ENCODE results near the gene CALD1. TPM values are rescaled to one million over a fixed set of nuclear protein-coding genes. Genes with fewer than 3 reads are reported as not detected.
"Not testable (repeated sequence)": the region's sequence is repeated elsewhere in the genome, so short reads cannot be mapped to it uniquely, and the experiment has no call there.

The CALD1 gene
- total RNA-seq, 1 experiment from 2014 or later: 107 TPM

- Histone ChIP-seq H2BK12ac (ENCODE audit: insufficient read length, low read depth, low read length) (no peak overlapping the region), H2AK5ac (ENCODE audit: insufficient read length, low read length) (no peak overlapping the region), H3K23me2 (ENCODE audit: insufficient read length, low read depth, low read length, poor library complexity, severe bottlenecking) (no peaks in the 10 kb centered on the region), H3K4ac (ENCODE audit: low read depth, low read length) (no peak overlapping the region), H3K9me3 (ENCODE audit: control insufficient read depth, low read depth, low read length) (no peaks in the 10 kb centered on the region), H3K23ac (ENCODE audit: insufficient read length, low read depth, low read length) (no peak overlapping the region), H3K56ac (ENCODE audit: insufficient read length, low read depth, low read length) (no peak overlapping the region), H3K18ac (ENCODE audit: insufficient read length, low read depth, low read length) (no peak overlapping the region), H4K5ac (ENCODE audit: insufficient read length, low read depth, low read length) (no peak overlapping the region), H3K27me3 (ENCODE audit: insufficient read depth, low read length) (no peaks in the 10 kb centered on the region), H2BK15ac (ENCODE audit: low read depth, low read length) (no peak overlapping the region), H3K79me2 (ENCODE audit: insufficient read depth, low read length) (no peaks in the 10 kb centered on the region), H3K9ac (ENCODE audit: extremely low read depth, insufficient read length, low read length) (no peak overlapping the region), H3K4me1 (ENCODE audit: insufficient read depth, low read length) (no peaks in the 10 kb centered on the region), H2BK20ac (ENCODE audit: low read depth, low read length, poor library complexity, severe bottlenecking) (no peak overlapping the region), H3K27ac (ENCODE audit: insufficient read length, low read depth, low read length) (no peak overlapping the region), H2BK5ac (ENCODE audit: insufficient read length, low read length) (no peak overlapping the region), H3K79me1 (ENCODE audit: insufficient read depth, low read depth, low read length, poor library complexity, severe bottlenecking) (no peaks in the 10 kb centered on the region), H4K8ac (replicated peaks; ENCODE audit: insufficient read length, low read depth, low read length) (no peak overlapping the region), H4K20me1 (ENCODE audit: control insufficient read depth, insufficient read depth, insufficient read length) (no peaks in the 10 kb centered on the region), H2BK120ac (ENCODE audit: low read depth, low read length, poor library complexity, severe bottlenecking) (no peak overlapping the region), H4K91ac (ENCODE audit: insufficient read length, low read depth, low read length) (no peak overlapping the region), H3K4me2 (ENCODE audit: insufficient read depth, insufficient read length, low read length) (no peak overlapping the region), H3T11ph (ENCODE audit: low read length) (no peak overlapping the region), H2AFZ (ENCODE audit: low read length) (no peak overlapping the region), H3K14ac (ENCODE audit: insufficient read depth, low read length) (no peak overlapping the region)
- DNase-seq: no peak
- H3K27me3 Mint-ChIP-seq (ENCODE audit: low read depth): no peaks in the 10 kb centered on the region
- H3K4me3 Mint-ChIP-seq: no peak overlapping the region
- peaks cover 0 to 32% (median 4%) of the 10 kb centered on the region in 3 experiments; a peak in 4 of 7 replicates for H3K36me3 Mint-ChIP-seq (ENCODE audit: insufficient read depth in 1 of 3, low read depth in 3 of 3)
- WGBS (ENCODE audit: extremely low coverage, insufficient read length, low lambda C conversion rate): no CpG with 5 or more reads among the region's 4 CpGs
- no peak for TF ChIP-seq CTCF (conservative IDR thresholded peaks at IDR 0.05)
- no peak overlapping the region for H3K27ac Mint-ChIP-seq
- H3K9me3 Mint-ChIP-seq: no peaks in the 10 kb centered on the region
- H3K4me1 Mint-ChIP-seq: no peaks in the 10 kb centered on the region
Observed at GRCh38 chr7:134968110-134968509, 188.7 kb downstream of the CALD1 start.

DNA sequence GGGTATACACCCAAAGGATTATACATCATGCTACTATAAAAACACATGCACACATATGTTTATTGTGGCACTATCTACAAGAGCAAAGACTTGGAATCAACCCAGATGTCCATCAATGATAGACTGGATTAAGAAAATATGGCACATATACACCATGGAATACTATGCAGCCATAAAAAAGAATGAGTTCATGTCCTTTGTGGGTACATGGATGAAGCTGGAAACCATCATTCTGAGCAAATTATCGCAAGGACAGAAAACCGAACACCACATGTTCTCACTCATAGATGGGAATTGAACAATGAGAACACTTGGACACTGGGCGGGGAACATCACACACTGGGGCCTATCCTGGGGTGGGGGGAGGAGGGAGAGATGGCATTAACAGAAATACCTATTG lies 202.2 kb downstream of the CALD1 start:
- H4K91ac ChIP-seq (ENCODE audit: insufficient read length, low read depth, low read length); H3K4me1 Mint-ChIP-seq; H3K23me2 ChIP-seq (ENCODE audit: insufficient read length, low read depth, low read length, poor library complexity, severe bottlenecking); H4K20me1 ChIP-seq (ENCODE audit: control insufficient read depth, insufficient read depth, insufficient read length); H3K4me1 ChIP-seq (ENCODE audit: insufficient read depth, low read length); H2AFZ ChIP-seq (ENCODE audit: low read length); H3K79me2 ChIP-seq (ENCODE audit: insufficient read depth, low read length); H4K8ac ChIP-seq (replicated peaks; ENCODE audit: insufficient read length, low read depth, low read length); H2BK120ac ChIP-seq (ENCODE audit: low read depth, low read length, poor library complexity, severe bottlenecking); H2BK5ac ChIP-seq (ENCODE audit: insufficient read length, low read length); H3K56ac ChIP-seq (ENCODE audit: insufficient read length, low read depth, low read length); H3K27me3 ChIP-seq (ENCODE audit: insufficient read depth, low read length); H3K4me2 ChIP-seq (ENCODE audit: insufficient read depth, insufficient read length, low read length); H3K9ac ChIP-seq (ENCODE audit: extremely low read depth, insufficient read length, low read length); H2BK12ac ChIP-seq (ENCODE audit: insufficient read length, low read depth, low read length); H3K79me1 ChIP-seq (ENCODE audit: insufficient read depth, low read depth, low read length, poor library complexity, severe bottlenecking); H4K5ac ChIP-seq (ENCODE audit: insufficient read length, low read depth, low read length); H3K36me3 Mint-ChIP-seq (ENCODE audit: insufficient read depth in 1 of 3, low read depth in 3 of 3); H3K27ac ChIP-seq (ENCODE audit: insufficient read length, low read depth, low read length); H3K18ac ChIP-seq (ENCODE audit: insufficient read length, low read depth, low read length); H3K4me3 Mint-ChIP-seq; H2BK15ac ChIP-seq (ENCODE audit: low read depth, low read length); H3T11ph ChIP-seq (ENCODE audit: low read length); H3K9me3 ChIP-seq (ENCODE audit: control insufficient read depth, low read depth, low read length); H2BK20ac ChIP-seq (ENCODE audit: low read depth, low read length, poor library complexity, severe bottlenecking); H3K27ac Mint-ChIP-seq; H3K14ac ChIP-seq (ENCODE audit: insufficient read depth, low read length); H3K4ac ChIP-seq (ENCODE audit: low read depth, low read length); H3K23ac ChIP-seq (ENCODE audit: insufficient read length, low read depth, low read length); DNase-seq; H2AK5ac ChIP-seq (ENCODE audit: insufficient read length, low read length): not testable (repeated sequence)
- no CpG with 5 or more reads among the region's 3 CpGs for WGBS (ENCODE audit: extremely low coverage, insufficient read length, low lambda C conversion rate)
- Mint-ChIP-seq H3K9me3 (peaks cover 13 to 16% of the 10 kb centered on the region in 2 experiments), H3K27me3 (ENCODE audit: low read depth) (peaks cover 23% of the 10 kb centered on the region)

All from H9 (cell line).